Choroid plexus epithelial cell (primary cell): ENCODE data around the gene SULT1B1.

Source experiments
- DNase-seq: peaks from one replicate; pipeline ENCODE4 v3.0.0-alpha.2; 2010; ENCODE audit warnings: low read depth
- H3K4me3 ChIP-seq: 2 replicates; pipeline ENCODE4 v1.5.1; 2011; ENCODE audit warnings: low read depth, mild to moderate bottlenecking, control low read depth, low read length, moderate library complexity
- TF ChIP-seq, protein P1 (sequence below): conservative IDR thresholded peaks from 2 replicates; pipeline ENCODE4 v1.5.1; 2011; ENCODE audit warnings: low read depth, mild to moderate bottlenecking, control low read depth, inconsistent platforms, low read length, moderate library complexity

Gene SULT1B1

DNA sequence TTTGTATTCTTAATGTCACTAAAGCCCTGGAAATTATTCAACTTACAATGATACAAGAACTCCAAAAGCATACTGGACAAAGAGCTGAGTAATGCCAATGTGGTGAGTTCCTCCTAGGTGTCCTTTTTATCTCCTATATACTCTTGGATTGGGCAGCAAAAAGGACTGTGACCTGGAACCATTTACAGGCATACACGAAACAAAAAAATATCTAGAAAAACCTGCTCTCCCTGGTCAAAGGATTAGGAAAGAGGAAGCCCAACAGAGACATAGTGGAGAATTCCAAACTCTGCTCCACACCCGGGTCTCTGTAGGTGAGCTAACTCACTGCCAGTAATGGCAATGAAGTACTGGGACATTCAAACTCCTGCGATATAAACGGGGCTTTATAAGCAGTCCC, 25.3 kb downstream of the SULT1B1 start:
- TF ChIP-seq, protein P1, sequence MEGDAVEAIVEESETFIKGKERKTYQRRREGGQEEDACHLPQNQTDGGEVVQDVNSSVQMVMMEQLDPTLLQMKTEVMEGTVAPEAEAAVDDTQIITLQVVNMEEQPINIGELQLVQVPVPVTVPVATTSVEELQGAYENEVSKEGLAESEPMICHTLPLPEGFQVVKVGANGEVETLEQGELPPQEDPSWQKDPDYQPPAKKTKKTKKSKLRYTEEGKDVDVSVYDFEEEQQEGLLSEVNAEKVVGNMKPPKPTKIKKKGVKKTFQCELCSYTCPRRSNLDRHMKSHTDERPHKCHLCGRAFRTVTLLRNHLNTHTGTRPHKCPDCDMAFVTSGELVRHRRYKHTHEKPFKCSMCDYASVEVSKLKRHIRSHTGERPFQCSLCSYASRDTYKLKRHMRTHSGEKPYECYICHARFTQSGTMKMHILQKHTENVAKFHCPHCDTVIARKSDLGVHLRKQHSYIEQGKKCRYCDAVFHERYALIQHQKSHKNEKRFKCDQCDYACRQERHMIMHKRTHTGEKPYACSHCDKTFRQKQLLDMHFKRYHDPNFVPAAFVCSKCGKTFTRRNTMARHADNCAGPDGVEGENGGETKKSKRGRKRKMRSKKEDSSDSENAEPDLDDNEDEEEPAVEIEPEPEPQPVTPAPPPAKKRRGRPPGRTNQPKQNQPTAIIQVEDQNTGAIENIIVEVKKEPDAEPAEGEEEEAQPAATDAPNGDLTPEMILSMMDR: no peak
- no peak overlapping the region for H3K4me3 ChIP-seq
- DNase-seq: no peak

DNA sequence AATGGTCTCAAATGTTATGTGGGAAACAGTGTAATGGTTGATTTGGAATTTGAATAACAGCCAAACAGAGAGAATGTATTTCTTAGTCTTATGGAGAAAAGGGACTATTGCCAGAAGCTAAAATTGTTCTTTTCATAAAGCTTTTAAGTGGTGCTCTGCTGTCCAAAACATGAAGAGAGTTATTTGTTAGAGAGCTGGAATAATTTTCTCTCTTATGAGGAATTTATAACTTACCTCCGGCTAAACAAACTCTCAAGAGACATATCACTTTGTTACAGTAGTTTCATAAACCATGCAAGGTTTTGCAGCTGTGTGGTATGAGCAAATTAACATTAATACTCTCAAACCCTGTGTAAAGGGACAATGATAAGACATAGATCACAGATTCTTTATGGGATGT, 28.6 kb downstream of the SULT1B1 start:
- TF ChIP-seq, protein P1: no peak
- DNase-seq: no peak
- no peak overlapping the region for H3K4me3 ChIP-seq

DNA sequence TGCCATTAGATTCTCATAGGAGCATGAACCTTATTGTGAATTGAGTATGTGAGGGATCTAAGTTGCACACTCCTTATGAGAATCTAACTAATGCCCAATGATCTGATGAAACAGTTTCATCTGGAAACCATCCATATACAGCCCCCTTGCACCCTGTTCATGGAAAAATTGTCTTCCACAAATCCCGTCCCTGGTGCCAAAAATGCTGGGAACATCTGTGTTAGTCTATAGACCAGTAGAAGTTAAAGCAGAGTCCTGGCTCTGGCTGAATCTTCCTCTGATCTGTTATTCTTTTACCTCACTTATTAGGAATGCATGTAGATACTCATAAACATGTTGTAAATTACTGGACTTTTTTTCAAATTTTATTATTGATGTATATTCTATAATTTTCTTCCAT, 29.2 kb downstream of the SULT1B1 start:
- peak; percentile 76 for DNase-seq
- TF ChIP-seq, protein P1: no peak
- no peak overlapping the region for H3K4me3 ChIP-seq

DNA sequence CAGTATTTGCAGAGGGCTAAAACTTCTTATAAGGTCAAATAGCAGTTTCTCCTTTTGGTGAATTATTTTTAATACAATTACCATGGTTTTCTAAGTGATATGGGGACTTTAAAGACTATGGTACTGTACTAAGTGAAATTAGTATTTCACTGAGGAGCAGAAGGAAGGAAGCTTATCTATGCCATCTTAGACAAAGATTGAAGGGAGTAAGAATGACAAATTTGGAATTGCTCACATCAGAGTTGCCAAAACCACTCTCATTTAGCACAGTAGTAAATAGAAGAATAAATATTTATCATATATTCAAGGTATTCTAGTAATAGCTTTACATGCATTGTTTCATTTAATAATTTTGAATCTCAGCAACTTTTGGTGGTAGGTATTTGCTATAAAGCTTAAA, 30.4 kb downstream of the SULT1B1 start:
- H3K4me3 ChIP-seq: no peak overlapping the region
- no peak for DNase-seq
- TF ChIP-seq, protein P1: no peak

DNA sequence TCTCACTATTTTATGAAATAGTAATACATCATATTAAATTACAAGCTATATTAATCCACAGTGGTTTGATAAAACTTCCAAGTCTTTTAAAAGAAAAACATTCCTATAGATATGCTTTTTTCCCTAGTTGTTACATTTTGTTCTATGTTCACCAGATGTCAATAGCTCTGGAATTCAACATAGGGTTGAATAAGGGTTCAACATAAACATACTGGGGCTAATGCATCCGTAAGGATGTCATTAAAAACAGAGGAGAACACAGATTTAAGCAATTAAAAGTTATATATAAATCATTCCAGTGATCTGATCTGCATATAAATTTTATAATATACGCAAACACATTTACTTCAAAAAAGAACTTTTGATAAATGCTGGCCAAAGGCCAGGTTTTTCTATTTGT, 32.5 kb downstream of the SULT1B1 start:
- peak; percentile 60 for DNase-seq
- TF ChIP-seq, protein P1: no peak
- H3K4me3 ChIP-seq: no peak overlapping the region

DNA sequence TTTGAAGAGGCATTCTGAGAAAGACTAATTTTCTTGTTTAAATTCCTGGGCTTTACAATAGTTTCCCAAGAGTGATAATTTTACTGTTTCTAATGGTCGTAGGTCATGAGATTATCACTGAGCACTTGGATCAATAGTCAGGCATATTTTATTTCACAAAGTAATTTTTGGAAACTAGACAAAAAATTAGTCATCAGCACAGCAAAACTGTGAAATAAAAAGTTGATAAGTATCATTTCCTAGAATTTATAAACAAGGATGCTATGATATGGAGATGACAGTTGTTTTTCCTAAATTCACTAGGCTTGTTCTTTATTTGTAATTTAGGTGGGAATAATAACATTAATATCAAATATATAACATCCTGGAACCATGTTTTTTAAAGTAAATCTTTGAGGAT, 33.0 kb downstream of the SULT1B1 start:
- TF ChIP-seq, protein P1: no peak
- no peak for DNase-seq
- no peak overlapping the region for H3K4me3 ChIP-seq

DNA sequence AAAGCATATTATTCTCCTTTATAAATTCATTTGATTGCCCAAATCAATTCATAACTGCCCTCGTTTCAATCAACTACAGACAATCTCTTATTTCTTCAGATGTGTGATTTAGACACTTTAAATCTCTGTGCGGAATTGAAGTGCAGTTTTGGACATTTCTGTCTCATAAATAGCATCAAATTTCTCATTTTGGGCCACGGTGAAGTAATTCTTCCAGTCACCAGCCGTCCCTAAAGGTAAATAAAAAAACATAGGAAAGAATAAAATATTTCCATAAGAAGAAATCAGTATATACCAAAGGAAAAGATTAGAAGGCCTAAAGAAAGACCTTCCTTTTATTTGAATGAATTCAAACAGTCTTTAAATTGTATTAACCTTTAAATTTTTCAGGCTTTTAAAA, 33.4 kb downstream of the SULT1B1 start:
- TF ChIP-seq, protein P1: no peak
- no peak for DNase-seq
- H3K4me3 ChIP-seq: no peak overlapping the region
